Measurements from ENCODE around the gene PKP2. TPM values are rescaled to one million over a fixed set of nuclear protein-coding genes. Genes with fewer than 3 reads are reported as not detected.

The PKP2 gene
- total and polyA plus RNA-seq, 2 of the 13 experiments (the other 11 are each of a cell fraction or from before 2014, with no cell fraction given), result 15.1 to 25.3 TPM

- WGBS (ENCODE audit: low lambda C conversion rate), result 100% methylated on average over 1 of the region's 1 CpG
- DNase-seq (ENCODE audit: low spot score) (no peak), FAIRE-seq (no peak), ATAC-seq (no peak)
- Histone ChIP-seq H4K20me1 (ENCODE audit: insufficient read depth, low read length) (no peaks in the 10 kb centered on the region), H3K4me2 (ENCODE audit: low read depth, low read length) (no peak overlapping the region), H3K4me3 (replicated peaks in 1 of 3; ENCODE audit: insufficient read depth in 1 of 3, low read depth in 2 of 3, low read length in 3 of 3) (no peak overlapping the region), H3K27me3 (ENCODE audit: control insufficient read depth in 1 of 2, insufficient read depth in 2 of 2, low read length in 2 of 2) (no peaks in the 10 kb centered on the region), H3K36me3 (replicated peaks in 1 of 2; ENCODE audit: control insufficient read depth in 1 of 2, insufficient read depth in 2 of 2, low read length in 2 of 2) (peaks cover 6 to 31% of the 10 kb centered on the region in 2 experiments; a peak in 4 of 5 replicates), H3K79me2 (ENCODE audit: insufficient read depth, low read length) (no peaks in the 10 kb centered on the region), H3K4me1 (ENCODE audit: insufficient read depth, low read length) (no peaks in the 10 kb centered on the region), H3K9me3 (ENCODE audit: low read length) (no peaks in the 10 kb centered on the region), H3K27ac (ENCODE audit: extremely low read length, insufficient read depth, low read length) (no peak overlapping the region), H3K9ac (ENCODE audit: insufficient read depth, low read depth, low read length) (no peak overlapping the region), H2AFZ (ENCODE audit: low read length) (no peak overlapping the region)
- in situ Hi-C loops (cut with HindIII; ENCODE audit: extremely low pct_ligation_motif_present, low pct_unique_long_range_greater_than_20kb) (no loop called here), intact Hi-C loops (cut with micrococcal nuclease; ENCODE audit: unreplicated experiment) (no loop called here)
- POLR2A ChIA-PET, result no interaction called here
- TF ChIP-seq NCOA5 (CRISPR knock-in tag; IDR thresholded peaks at IDR 0.05), result no peak
- TF ChIP-seq, protein P1, sequence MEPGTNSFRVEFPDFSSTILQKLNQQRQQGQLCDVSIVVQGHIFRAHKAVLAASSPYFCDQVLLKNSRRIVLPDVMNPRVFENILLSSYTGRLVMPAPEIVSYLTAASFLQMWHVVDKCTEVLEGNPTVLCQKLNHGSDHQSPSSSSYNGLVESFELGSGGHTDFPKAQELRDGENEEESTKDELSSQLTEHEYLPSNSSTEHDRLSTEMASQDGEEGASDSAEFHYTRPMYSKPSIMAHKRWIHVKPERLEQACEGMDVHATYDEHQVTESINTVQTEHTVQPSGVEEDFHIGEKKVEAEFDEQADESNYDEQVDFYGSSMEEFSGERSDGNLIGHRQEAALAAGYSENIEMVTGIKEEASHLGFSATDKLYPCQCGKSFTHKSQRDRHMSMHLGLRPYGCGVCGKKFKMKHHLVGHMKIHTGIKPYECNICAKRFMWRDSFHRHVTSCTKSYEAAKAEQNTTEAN (CRISPR knock-in tag; conservative IDR thresholded peaks at IDR 0.05), result no peak
- TF ChIP-seq RAD21 (CRISPR knock-in tag; IDR thresholded peaks at IDR 0.05), result no peak
- TF ChIP-seq NR2F1 (CRISPR knock-in tag; IDR thresholded peaks at IDR 0.05), result no peak
- TF ChIP-seq ZNF703 (CRISPR knock-in tag; IDR thresholded peaks at IDR 0.05; ENCODE audit: borderline replicate concordance), result no peak
- TF ChIP-seq SNAPC2 (CRISPR knock-in tag; IDR thresholded peaks at IDR 0.05), result no peak
- TF ChIP-seq ATF1 (CRISPR knock-in tag; IDR thresholded peaks at IDR 0.05), result no peak
- no peak for TF ChIP-seq HOXA9 (CRISPR knock-in tag; IDR thresholded peaks at IDR 0.05; ENCODE audit: borderline replicate concordance)
- no peak for TF ChIP-seq KDM3A (CRISPR knock-in tag; IDR thresholded peaks at IDR 0.05; ENCODE audit: low read depth)
- TF ChIP-seq LRRFIP1 (CRISPR knock-in tag; conservative IDR thresholded peaks at IDR 0.05), result no peak
- TF ChIP-seq ZNF773 (CRISPR knock-in tag; IDR thresholded peaks at IDR 0.05; ENCODE audit: borderline replicate concordance), result no peak
- CTCF ChIA-PET (ENCODE audit: low intra/inter-chr PET ratio, low total read pairs), result no interaction called here
- BruUV-seq (replicated peaks), result no TSS peak
These were observed 86.7 kb downstream of the PKP2 start for GRCh38 chr12:32809846-32810245.
